ENCODE data around the gene ADTRP. TPM values are rescaled to one million over a fixed set of nuclear protein-coding genes. Genes with fewer than 3 reads are reported as not detected.
"Not testable (repeated sequence)": the region's sequence is repeated elsewhere in the genome, so short reads cannot be mapped to it uniquely, and the experiment has no call there.

The ADTRP gene
- total RNA-seq, 3 donors from 2014 or later (not counting 1 experiment from before 2014, with no cell fraction given) = 1.1 to 1.5 TPM; not detected in 1

DNA sequence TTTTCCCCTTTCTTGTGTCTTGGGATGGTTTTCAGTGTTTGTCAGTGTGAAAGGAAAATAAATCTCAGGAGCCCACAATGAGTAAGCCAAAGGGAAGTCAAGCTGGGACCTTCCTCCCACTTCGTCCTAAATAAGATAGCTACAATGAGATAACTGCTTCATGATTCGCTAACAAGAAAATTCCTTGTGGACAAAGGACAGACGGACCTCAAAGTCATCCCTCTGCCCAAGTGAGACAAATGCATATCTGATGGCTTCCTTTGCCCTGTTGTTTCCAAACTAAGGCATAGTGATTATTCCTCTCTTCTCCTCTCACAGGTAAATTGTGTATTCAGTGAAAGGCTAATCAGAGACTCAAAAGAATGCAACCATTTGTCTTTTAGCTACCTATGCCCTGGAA is 26.1 kb upstream of the ADTRP start:
- no peaks in the 10 kb centered on the region for H3K9me3 ChIP-seq (ENCODE audit: control insufficient read depth, insufficient read depth, low read length)
- Mint-ChIP-seq H3K4me1 (no peaks in the 10 kb centered on the region), H3K27me3 (ENCODE audit: low read depth in 2 of 2) (peaks cover 0 to 4% of the 10 kb centered on the region in 2 donors), H3K4me3 (no peak overlapping the region), H3K27ac (no peak overlapping the region), H3K36me3 (no peaks in the 10 kb centered on the region), H3K9me3 (no peaks in the 10 kb centered on the region)
- DNase-seq (no peak), ATAC-seq (no peak)
- intact Hi-C loops (cut with micrococcal nuclease) = no loop called here
- H3K4me1 ChIP-seq (ENCODE audit: control insufficient read depth, insufficient read depth, low read length) = no peaks in the 10 kb centered on the region
- no peaks in the 10 kb centered on the region for H3K36me3 ChIP-seq (ENCODE audit: control insufficient read depth, insufficient read depth, low read length)
- H3K27me3 ChIP-seq (ENCODE audit: control insufficient read depth, insufficient read depth, low read length) = no peaks in the 10 kb centered on the region
- no peak overlapping the region for H3K27ac ChIP-seq (ENCODE audit: low read length)
- H3K4me3 ChIP-seq (ENCODE audit: low read length) = no peak overlapping the region
- TF ChIP-seq, protein P1, sequence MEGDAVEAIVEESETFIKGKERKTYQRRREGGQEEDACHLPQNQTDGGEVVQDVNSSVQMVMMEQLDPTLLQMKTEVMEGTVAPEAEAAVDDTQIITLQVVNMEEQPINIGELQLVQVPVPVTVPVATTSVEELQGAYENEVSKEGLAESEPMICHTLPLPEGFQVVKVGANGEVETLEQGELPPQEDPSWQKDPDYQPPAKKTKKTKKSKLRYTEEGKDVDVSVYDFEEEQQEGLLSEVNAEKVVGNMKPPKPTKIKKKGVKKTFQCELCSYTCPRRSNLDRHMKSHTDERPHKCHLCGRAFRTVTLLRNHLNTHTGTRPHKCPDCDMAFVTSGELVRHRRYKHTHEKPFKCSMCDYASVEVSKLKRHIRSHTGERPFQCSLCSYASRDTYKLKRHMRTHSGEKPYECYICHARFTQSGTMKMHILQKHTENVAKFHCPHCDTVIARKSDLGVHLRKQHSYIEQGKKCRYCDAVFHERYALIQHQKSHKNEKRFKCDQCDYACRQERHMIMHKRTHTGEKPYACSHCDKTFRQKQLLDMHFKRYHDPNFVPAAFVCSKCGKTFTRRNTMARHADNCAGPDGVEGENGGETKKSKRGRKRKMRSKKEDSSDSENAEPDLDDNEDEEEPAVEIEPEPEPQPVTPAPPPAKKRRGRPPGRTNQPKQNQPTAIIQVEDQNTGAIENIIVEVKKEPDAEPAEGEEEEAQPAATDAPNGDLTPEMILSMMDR (IDR thresholded peaks at IDR 0.05) = no peak
- 73% methylated on average over 3 of the region's 3 CpGs for WGBS (ENCODE audit: insufficient coverage)

DNA sequence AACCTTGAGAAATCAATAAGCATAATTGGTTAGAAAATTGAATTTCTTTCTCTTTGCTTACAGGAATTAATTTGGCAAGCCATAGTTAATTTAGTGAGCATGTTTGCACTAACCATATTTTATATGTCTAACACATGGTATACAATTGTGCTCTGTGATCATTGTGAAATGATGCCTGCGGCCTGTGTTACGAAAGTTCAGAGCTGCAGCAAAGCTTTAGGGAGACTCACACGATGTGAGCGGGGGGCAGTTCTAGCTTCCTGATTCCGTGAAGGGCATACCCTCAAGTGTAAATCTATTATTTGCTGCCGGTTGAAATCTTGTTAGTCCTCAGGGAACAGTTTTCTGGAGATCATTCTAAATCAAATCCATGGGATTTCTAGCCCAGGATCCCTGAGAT is 25.5 kb upstream of the ADTRP start:
- no peaks in the 10 kb centered on the region for H3K27me3 ChIP-seq (ENCODE audit: control insufficient read depth, insufficient read depth, low read length)
- H3K4me1 ChIP-seq (ENCODE audit: control insufficient read depth, insufficient read depth, low read length) = no peaks in the 10 kb centered on the region
- Mint-ChIP-seq H3K4me3 (no peak overlapping the region), H3K9me3 (no peaks in the 10 kb centered on the region), H3K27me3 (ENCODE audit: low read depth in 2 of 2) (peaks cover 0 to 4% of the 10 kb centered on the region in 2 donors), H3K36me3 (no peaks in the 10 kb centered on the region), H3K4me1 (no peaks in the 10 kb centered on the region), H3K27ac (no peak overlapping the region)
- H3K9me3 ChIP-seq (ENCODE audit: control insufficient read depth, insufficient read depth, low read length) = no peaks in the 10 kb centered on the region
- WGBS (ENCODE audit: insufficient coverage) = 93% methylated on average over 6 of the region's 6 CpGs
- no peaks in the 10 kb centered on the region for H3K36me3 ChIP-seq (ENCODE audit: control insufficient read depth, insufficient read depth, low read length)
- no peak overlapping the region for H3K27ac ChIP-seq (ENCODE audit: low read length)
- TF ChIP-seq, protein P1 (IDR thresholded peaks at IDR 0.05) = no peak
- DNase-seq = no peak
- H3K4me3 ChIP-seq (ENCODE audit: low read length) = no peak overlapping the region
- intact Hi-C loops (cut with micrococcal nuclease) = no loop called here
- ATAC-seq = no peak

DNA sequence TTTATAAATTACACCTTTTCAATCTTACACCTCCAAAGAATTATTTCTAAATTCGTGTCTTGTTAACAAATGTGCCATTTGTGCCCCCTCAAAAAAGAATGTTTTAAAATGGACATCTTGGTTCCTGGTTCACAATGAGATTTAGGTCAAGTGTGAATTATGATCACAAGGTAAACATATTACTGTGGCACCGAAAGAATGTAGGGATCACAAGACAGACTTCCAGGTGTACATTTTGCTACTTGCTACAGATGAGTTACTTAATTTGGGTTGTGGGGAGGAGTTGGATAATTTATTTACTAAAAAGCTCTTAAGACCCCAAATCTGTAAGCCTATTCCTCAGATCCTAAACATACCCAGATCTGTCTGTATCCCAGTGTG is 25.0 kb upstream of the ADTRP start:
- WGBS (ENCODE audit: insufficient coverage) = 92% methylated on average over 1 of the region's 2 CpGs
- TF ChIP-seq, protein P1 (IDR thresholded peaks at IDR 0.05) = no peak
- Mint-ChIP-seq H3K27me3 (ENCODE audit: low read depth in 2 of 2) (peaks cover 0 to 2% of the 10 kb centered on the region in 2 donors), H3K4me3 (no peak overlapping the region), H3K27ac (no peak overlapping the region), H3K36me3 (no peaks in the 10 kb centered on the region), H3K4me1 (no peaks in the 10 kb centered on the region), H3K9me3 (no peaks in the 10 kb centered on the region)
- ATAC-seq (no peak), DNase-seq (no peak)
- H3K4me3 ChIP-seq (ENCODE audit: low read length) = no peak overlapping the region
- intact Hi-C loops (cut with micrococcal nuclease) = no loop called here
- no peaks in the 10 kb centered on the region for H3K27me3 ChIP-seq (ENCODE audit: control insufficient read depth, insufficient read depth, low read length)
- no peaks in the 10 kb centered on the region for H3K36me3 ChIP-seq (ENCODE audit: control insufficient read depth, insufficient read depth, low read length)
- no peaks in the 10 kb centered on the region for H3K4me1 ChIP-seq (ENCODE audit: control insufficient read depth, insufficient read depth, low read length)
- no peak overlapping the region for H3K27ac ChIP-seq (ENCODE audit: low read length)
- no peaks in the 10 kb centered on the region for H3K9me3 ChIP-seq (ENCODE audit: control insufficient read depth, insufficient read depth, low read length)

DNA sequence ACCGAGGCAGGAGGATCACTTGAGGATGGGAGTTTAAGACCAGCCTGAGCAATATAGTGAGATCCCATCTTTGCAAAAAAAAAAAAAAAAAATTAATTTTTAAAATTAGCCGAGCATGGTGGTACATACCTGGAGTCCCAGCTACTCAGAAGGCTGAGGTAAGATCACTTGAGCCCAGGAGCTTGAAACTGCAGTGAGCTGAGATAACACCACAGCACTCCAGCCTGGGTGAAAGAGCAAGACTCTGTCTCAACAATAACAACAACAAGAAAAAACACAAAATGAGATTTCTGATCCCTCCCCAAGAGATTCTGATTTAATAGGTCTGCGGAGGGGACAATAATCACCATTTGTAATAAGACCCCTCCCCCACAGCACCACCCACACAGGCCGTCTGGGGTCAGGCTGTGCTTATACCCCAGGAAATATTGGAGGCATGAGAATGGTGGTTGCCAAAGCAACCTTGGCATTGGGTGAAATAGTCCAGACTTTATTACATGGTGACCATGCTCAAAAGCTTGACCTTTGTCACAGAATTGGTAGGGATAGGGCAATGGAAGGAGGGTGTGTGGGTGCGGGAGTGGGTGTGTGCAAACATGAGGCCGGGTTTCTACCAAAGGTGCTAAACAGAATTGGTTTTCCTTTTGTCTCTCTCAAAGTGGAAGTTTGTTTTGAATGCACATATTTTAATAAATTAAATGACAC is 24.4 kb upstream of the ADTRP start:
- no peak for ATAC-seq
- H3K4me1 Mint-ChIP-seq = no peaks in the 10 kb centered on the region

DNA sequence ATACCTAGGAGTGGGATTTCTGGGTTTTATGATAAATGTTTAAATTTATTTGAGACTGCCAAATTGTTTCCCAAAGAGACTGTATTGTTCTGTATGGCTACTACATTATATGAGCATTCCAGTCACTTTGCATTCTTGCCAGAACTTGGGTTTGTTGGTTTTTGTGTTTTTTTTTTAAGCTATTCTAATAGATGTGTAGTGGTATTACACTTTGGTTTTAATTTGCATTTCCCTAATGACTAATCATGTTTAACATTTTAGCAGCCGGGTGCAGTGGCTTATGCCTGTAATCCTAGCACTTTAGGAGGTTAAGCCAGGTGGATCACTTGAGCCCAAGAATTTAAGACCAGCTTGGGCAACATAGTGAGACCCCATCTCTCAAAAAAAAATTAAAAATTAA is 21.9 kb upstream of the ADTRP start:
- DNase-seq; H3K9me3 Mint-ChIP-seq; H3K4me3 ChIP-seq (ENCODE audit: low read length); H3K4me3 Mint-ChIP-seq; H3K27me3 ChIP-seq (ENCODE audit: control insufficient read depth, insufficient read depth, low read length); H3K4me1 Mint-ChIP-seq; H3K27ac ChIP-seq (ENCODE audit: low read length); H3K4me1 ChIP-seq (ENCODE audit: control insufficient read depth, insufficient read depth, low read length); ATAC-seq; intact Hi-C loops (cut with micrococcal nuclease); H3K27me3 Mint-ChIP-seq (ENCODE audit: low read depth in 2 of 2); H3K36me3 ChIP-seq (ENCODE audit: control insufficient read depth, insufficient read depth, low read length); H3K27ac Mint-ChIP-seq; H3K9me3 ChIP-seq (ENCODE audit: control insufficient read depth, insufficient read depth, low read length); H3K36me3 Mint-ChIP-seq: not testable (repeated sequence)
- WGBS (ENCODE audit: insufficient coverage) = no CpG with 5 or more reads among the region's 1 CpG

More for the DNA sequence above, 24.4 kb upstream of the ADTRP start:
- DNase-seq = no peak
- no peaks in the 10 kb centered on the region for H3K36me3 Mint-ChIP-seq
- Histone ChIP-seq H3K9me3 (ENCODE audit: control insufficient read depth, insufficient read depth, low read length) (no peaks in the 10 kb centered on the region), H3K4me3 (ENCODE audit: low read length) (no peak overlapping the region), H3K4me1 (ENCODE audit: control insufficient read depth, insufficient read depth, low read length) (no peaks in the 10 kb centered on the region), H3K36me3 (ENCODE audit: control insufficient read depth, insufficient read depth, low read length) (no peaks in the 10 kb centered on the region), H3K27me3 (ENCODE audit: control insufficient read depth, insufficient read depth, low read length) (no peaks in the 10 kb centered on the region), H3K27ac (ENCODE audit: low read length) (no peak overlapping the region)
- TF ChIP-seq, protein P1 (IDR thresholded peaks at IDR 0.05) = no peak
- H3K4me3 Mint-ChIP-seq = no peak overlapping the region
- 83% methylated on average over 4 of the region's 6 CpGs for whole genome bisulfite sequencing (ENCODE audit: insufficient coverage)
- H3K9me3 Mint-ChIP-seq = no peaks in the 10 kb centered on the region
- no peak overlapping the region for H3K27ac Mint-ChIP-seq
- peaks cover 0 to 2% of the 10 kb centered on the region in 2 donors for H3K27me3 Mint-ChIP-seq (ENCODE audit: low read depth in 2 of 2)
- intact Hi-C loops (cut with micrococcal nuclease) = no loop called here
